Chondrocyte (in vitro differentiated cells): Measurements from ENCODE around the gene ANKMY1. TPM values are rescaled to one million over a fixed set of nuclear protein-coding genes. Genes with fewer than 3 reads are reported as not detected.
"Not testable (repeated sequence)": the region's sequence is repeated elsewhere in the genome, so short reads cannot be mapped to it uniquely, and the experiment has no call there.

Experiments
- DNase-seq: peaks from one replicate; pipeline ENCODE4 v3.0.0; 2021; ENCODE audit warnings: mixed read lengths, low spot score
- H3K27ac Mint-ChIP-seq: one replicate; pipeline ENCODE4 v1.8.0; 2021; ENCODE audit warnings: mild to moderate bottlenecking, moderate library complexity, mixed read lengths; ENCODE audit not compliant: unreplicated experiment
- H3K27me3 Mint-ChIP-seq: 2 replicates; pipeline ENCODE4 v1.8.0; 2021; ENCODE audit warnings: low read depth, mixed read lengths
- H3K36me3 Mint-ChIP-seq: 2 replicates; pipeline ENCODE4 v1.8.0; 2021; ENCODE audit warnings: low read depth, mixed read lengths
- H3K4me1 Mint-ChIP-seq: 2 replicates; pipeline ENCODE4 v1.8.0; 2021; ENCODE audit warnings: low read depth, mild to moderate bottlenecking, mixed read lengths
- H3K4me3 Mint-ChIP-seq: one replicate; pipeline ENCODE4 v1.8.0; 2021; ENCODE audit warnings: mild to moderate bottlenecking, moderate library complexity, mixed read lengths; ENCODE audit not compliant: unreplicated experiment
- H3K9me3 Mint-ChIP-seq: 2 replicates; pipeline ENCODE4 v1.8.0; 2021; ENCODE audit warnings: low read depth, mixed read lengths
- total RNA-seq: library from RNA; stranded (reverse); gene quantifications from 3 replicates; pipeline ENCODE4 v1.2.1, GENCODE V29; 2021
- TF ChIP-seq, protein P1 (sequence below): fragments of 200-600 bp; sonication (generic); IDR thresholded peaks from 2 replicates; pipeline ENCODE4 v1.5.0; 2021; ENCODE audit warnings: antibody characterized with exemption, mild to moderate bottlenecking, moderate library complexity

ANKMY1 gene
- total RNA-seq, 1 donor from 2014 or later = 10.8 TPM

DNA sequence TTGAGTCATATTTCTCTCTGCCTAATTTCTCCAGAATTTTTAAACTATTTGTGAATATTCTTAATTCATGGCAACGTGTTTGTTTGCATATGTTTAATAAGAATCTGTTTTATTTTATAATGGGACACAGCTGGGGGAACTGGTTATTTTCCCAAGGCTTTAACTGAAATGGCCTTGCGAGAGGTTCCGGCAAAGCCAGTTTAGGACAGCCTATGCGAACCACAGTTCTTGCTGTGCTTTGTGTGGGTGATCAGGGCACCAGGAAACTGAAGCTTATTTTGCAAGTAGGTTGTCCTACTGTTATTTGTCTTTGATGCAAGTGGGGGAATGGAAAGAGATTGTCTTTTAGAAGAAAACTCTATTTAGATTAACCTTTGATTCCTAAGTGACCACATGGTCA lies 6.5 kb downstream of the ANKMY1 start:
- Mint-ChIP-seq H3K4me1 (no peaks in the 10 kb centered on the region), H3K4me3 (no peak overlapping the region), H3K27me3 (no peaks in the 10 kb centered on the region), H3K9me3 (no peaks in the 10 kb centered on the region), H3K27ac (no peak overlapping the region), H3K36me3 (peaks cover 7% of the 10 kb centered on the region)
- no peak for DNase-seq
- TF ChIP-seq, protein P1, sequence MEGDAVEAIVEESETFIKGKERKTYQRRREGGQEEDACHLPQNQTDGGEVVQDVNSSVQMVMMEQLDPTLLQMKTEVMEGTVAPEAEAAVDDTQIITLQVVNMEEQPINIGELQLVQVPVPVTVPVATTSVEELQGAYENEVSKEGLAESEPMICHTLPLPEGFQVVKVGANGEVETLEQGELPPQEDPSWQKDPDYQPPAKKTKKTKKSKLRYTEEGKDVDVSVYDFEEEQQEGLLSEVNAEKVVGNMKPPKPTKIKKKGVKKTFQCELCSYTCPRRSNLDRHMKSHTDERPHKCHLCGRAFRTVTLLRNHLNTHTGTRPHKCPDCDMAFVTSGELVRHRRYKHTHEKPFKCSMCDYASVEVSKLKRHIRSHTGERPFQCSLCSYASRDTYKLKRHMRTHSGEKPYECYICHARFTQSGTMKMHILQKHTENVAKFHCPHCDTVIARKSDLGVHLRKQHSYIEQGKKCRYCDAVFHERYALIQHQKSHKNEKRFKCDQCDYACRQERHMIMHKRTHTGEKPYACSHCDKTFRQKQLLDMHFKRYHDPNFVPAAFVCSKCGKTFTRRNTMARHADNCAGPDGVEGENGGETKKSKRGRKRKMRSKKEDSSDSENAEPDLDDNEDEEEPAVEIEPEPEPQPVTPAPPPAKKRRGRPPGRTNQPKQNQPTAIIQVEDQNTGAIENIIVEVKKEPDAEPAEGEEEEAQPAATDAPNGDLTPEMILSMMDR = no peak

DNA sequence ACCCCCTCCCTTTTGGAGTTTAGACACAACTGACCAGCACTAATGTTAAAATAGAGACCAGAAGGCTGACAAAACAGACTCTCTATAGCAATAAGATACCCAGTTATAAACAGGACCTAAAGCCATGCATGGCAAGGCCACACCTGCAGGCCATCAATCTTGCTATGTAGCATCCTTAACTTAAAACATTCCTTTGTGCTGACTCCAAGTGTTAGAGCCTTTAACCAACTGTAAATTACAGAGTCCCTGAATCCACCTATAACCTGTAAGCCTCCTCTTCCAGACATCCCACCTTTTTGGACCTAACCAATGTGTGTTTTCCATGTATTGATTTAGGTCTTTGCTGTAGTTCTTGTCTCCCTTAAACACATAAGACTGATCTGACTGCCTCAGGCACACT lies 17.9 kb downstream of the ANKMY1 start:
- Mint-ChIP-seq H3K4me3 (no peak overlapping the region), H3K9me3 (no peaks in the 10 kb centered on the region), H3K36me3 (peaks cover 22% of the 10 kb centered on the region), H3K27me3 (no peaks in the 10 kb centered on the region), H3K4me1 (no peaks in the 10 kb centered on the region), H3K27ac (no peak overlapping the region)
- no peak for DNase-seq
- TF ChIP-seq, protein P1 = no peak

DNA sequence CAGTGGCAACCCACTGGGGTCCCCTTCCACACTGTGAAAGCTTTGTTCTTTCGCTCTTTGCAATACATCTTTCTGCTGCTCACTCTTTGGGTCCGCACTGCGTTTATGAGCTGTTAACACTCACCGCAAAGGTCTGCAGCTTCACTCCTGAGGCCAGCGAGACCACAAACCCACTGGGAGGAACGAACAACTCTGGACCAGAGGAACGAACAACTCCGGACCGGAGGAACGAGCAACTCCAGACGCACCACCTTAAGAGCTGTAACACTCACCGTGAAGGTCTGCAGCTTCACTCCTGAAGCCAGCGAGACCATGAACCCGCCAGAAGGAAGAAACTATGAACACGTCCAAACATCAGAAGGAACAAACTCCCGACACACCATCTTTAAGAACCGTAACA lies 18.7 kb downstream of the ANKMY1 start:
- not testable (repeated sequence) for H3K4me3 Mint-ChIP-seq, DNase-seq, H3K27ac Mint-ChIP-seq, H3K27me3 Mint-ChIP-seq, H3K4me1 Mint-ChIP-seq, H3K9me3 Mint-ChIP-seq
- H3K36me3 Mint-ChIP-seq = peaks cover 22% of the 10 kb centered on the region

DNA sequence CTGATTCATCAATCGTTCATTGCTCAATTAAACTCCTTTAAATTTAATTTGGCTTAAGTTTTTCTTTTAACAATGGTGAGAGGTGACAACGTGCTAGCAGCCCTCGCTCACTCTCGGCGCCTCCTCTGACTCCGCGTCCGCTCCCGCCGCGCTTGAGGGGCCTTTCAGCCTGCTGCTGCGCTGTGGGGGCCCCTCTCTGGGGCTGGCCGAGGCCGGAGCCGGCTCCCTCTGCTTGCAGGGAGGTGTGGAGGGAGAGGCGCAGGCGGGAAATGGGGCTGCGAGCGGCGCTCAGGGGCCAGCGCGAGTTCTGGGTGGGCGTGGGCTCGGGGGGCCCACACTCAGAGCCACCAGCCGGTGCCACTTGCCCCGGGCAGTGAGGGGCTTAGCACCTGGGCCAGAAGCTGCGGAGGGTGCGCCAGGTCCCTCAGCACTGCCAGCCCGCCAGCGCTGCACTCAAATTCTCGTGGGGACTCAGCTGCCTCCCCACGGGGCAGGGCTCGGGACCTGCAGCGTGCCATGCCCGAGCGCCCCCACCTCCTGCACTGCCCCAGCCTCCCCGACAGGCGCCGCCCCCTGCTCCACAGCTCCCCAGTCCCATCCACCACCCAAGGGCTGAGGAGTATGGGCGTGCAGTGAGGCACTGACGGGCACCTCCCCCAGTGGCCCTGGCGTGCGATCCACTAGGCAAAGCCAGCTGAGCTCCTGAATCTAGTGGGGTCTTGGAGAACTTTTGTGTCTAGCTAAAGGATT lies 19.6 kb downstream of the ANKMY1 start:
- Mint-ChIP-seq H3K27me3 (no peaks in the 10 kb centered on the region), H3K4me1 (no peaks in the 10 kb centered on the region), H3K27ac (no peak overlapping the region), H3K36me3 (peaks cover 27% of the 10 kb centered on the region), H3K4me3 (no peak overlapping the region), H3K9me3 (peaks cover 4% of the 10 kb centered on the region)
- TF ChIP-seq, protein P1 = no peak
- DNase-seq = no peak

DNA sequence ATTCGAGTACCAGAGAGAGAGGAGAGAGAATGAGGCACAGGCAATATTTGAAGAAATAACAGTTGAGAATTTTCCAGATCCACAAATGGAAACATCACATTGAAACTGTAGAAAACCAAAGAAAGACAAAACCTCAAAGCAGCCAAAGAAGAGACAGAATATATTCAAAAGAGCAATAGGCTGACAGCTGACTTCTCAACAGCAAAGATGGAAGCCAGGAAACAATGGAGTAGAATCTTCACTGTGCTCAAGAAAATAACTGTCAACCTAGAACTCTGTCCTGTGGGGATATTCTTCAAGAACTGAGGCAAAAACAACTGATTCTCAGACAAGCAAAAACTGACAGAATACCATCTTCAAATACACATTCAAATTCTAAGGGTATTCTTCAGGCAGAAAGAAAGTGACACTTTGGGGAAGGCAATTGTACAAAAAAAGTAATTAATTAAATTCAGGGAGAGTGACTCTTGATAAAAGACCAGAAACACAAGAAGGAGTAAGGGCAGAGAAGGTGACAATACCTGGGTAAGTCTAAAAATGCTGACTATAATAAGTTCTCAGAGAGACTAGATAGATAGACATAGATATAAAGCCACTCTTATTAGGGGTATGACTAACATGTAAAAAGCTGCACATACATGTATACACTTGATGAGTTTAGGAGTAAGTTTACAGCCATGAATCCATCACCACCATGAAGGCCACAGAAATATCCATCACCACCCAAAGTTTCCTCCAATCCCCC lies 25.6 kb downstream of the ANKMY1 start:
- H3K9me3 Mint-ChIP-seq = peaks cover 22% of the 10 kb centered on the region
- H3K27ac Mint-ChIP-seq = no peak overlapping the region
- peaks cover 43% of the 10 kb centered on the region for H3K36me3 Mint-ChIP-seq

More for the DNA sequence above, 25.6 kb downstream of the ANKMY1 start:
- TF ChIP-seq, protein P1 = no peak
- DNase-seq = no peak
- no peak overlapping the region for H3K4me3 Mint-ChIP-seq
- no peaks in the 10 kb centered on the region for H3K27me3 Mint-ChIP-seq
- H3K4me1 Mint-ChIP-seq = no peaks in the 10 kb centered on the region
